HG02885 (cell line): ENCODE data around the gene RASSF5.
"Not testable (repeated sequence)": the region's sequence is repeated elsewhere in the genome, so short reads cannot be mapped to it uniquely, and the experiment has no call there.

Experiments
- ATAC-seq: cut with Tn5 transposase; IDR thresholded peaks from one replicate; pipeline ENCODE4 v1.9.1; 2021; ENCODE audit warnings: mild to moderate bottlenecking; ENCODE audit not compliant: unreplicated experiment, poor library complexity

Gene RASSF5

DNA sequence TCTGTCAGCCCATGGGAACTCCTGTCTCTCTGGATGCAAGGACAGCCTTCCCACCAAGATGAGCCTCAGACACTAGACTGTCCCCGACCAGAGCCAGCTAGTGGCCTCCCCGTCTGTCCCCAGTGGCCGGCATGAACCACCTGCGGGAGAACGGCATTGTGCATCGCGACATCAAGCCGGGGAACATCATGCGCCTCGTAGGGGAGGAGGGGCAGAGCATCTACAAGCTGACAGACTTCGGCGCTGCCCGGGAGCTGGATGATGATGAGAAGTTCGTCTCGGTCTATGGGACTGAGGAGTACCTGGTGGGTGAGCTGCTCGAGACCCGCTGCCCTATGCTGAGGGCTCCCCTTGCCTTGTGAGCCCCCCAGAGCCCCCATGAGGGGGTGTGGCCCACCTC, 31.3 kb upstream of the RASSF5 start:
- ATAC-seq = no peak

DNA sequence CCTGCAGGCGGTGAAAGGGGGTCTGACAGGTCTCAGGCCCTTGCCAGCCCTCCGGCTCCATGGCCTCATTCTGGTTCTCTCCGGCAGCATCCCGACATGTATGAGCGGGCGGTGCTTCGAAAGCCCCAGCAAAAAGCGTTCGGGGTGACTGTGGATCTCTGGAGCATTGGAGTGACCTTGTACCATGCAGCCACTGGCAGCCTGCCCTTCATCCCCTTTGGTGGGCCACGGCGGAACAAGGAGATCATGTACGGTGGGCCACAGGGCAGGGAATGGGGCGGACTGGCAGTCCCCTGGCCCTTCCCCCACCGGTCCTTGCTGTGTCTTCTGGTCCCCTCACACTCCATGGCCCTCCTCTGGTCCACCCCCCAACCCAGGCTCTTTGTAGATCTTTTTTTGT, 30.7 kb upstream of the RASSF5 start:
- ATAC-seq = no peak

DNA sequence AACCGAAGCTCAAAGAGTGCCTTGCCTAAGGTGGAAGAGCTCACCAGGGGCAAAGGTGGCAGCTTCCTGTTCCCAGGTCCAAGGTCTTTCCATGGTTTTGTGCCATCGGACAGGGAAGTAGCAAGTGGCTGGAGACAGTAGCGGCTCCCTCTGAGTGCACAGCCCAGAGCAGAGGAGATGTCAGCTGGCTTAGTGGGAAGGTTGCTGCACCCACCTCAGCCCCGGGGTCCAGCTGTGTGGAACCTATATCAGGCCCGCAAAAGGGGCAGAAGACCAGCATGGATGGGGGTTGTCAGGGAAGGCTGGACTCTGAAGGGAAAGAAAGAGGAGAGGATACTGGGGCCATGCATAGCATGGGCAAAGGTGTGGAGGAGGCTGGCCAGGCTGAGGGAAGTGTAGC, 30.2 kb upstream of the RASSF5 start:
- no peak for ATAC-seq

DNA sequence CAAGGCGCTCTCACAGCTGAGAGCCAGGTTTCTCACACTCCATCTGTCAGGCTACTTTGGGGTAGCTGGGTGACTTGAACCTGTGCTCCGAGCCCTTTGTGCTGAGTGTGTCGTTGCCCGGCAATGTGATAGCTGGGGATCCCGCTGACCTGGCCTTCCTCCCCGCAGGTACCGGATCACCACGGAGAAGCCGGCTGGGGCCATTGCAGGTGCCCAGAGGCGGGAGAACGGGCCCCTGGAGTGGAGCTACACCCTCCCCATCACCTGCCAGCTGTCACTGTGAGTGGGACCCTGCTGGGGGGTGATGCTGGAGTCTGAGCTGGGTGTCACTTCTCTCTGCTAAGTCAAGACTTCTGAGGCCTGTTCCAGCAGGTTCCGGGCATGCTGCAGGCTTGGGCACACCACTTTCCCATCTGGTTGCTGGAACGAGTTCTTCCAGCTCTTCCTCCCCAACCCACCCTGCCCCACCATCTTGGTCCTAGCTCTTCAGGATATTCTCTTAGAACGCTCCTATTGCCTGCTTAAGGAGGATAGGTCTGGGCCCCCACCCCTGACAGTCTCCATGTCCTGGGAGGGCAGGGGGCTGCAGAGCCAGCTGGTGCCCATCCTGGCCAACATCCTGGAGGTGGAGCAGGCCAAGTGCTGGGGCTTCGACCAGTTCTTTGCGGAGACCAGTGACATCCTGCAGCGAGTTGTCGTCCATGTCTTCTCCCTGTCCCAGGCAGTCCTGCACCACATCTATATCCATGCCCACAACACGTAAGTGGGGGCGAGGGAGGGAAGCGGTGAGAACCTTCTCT, 29.6 kb upstream of the RASSF5 start:
- no peak for ATAC-seq

DNA sequence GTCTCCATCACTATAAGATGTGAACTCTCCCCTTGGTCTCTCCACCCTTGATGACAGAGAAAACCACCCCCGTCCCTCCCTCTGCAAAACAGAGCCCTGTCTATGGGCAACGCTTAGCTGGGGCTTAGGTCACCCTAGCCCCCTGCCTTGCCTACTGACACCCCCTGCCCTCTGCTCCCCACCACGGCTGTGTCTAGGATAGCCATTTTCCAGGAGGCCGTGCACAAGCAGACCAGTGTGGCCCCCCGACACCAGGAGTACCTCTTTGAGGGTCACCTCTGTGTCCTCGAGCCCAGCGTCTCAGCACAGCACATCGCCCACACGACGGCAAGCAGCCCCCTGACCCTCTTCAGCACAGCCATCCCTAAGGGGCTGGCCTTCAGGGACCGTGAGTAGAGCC, 28.6 kb upstream of the RASSF5 start:
- no peak for ATAC-seq

DNA sequence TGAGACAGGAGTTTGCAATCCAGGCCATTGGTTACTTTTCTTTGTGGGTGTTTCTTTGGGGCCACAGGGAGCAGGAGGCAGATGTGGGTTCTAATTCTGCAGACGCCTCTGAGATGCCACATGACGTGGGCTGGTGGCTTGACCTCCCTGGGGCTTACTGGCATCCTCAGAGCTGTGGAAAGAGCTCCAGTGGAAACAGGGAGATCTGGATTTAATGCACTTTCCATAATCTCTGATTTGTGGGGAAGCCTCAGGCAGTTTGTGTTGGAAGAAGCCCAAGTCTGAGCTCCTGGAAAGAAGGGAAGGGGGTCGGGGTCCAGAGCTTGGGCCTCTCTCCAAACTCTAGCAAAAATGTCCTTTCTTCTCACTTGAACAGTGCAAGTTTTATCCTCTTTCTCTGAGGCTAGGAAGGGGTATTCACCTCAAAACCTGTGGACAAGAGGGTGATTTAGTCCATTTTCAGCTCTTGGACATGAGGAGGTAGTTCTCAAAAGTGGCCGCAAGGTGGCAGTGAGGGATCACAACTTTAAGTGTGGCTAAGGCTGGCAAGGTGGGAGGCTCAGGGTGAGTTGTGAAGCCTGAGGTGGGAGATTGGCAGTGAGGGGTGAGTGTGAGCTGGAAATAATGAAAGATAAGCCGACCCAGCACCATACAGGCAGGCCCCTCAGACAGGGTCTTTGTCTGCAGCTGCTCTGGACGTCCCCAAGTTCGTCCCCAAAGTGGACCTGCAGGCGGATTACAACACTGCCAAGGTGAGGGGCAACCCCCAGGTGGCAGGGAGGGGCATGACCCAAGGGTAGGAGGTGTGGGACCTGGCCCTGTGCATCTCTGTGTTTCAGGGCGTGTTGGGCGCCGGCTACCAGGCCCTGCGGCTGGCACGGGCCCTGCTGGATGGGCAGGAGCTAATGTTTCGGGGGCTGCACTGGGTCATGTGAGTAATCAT, 27.9 kb upstream of the RASSF5 start:
- ATAC-seq = no peak

DNA sequence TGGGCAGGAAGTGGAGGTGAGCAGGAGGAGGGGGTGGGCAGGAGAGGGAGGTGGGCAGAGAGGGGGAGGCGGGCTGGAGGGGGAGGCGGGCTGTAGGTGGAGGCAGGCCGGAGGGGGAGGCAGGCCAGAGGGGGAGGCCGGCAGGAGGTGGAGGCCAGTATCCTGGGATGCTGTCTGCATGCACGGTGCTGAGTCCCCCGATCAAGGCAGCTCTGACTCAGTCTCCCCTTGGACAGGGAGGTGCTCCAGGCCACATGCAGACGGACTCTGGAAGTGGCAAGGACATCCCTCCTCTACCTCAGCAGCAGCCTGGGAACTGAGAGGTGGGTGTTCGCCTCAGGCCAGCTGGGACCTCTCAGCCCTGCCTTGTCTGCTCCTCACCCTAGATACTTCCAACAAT, 27.1 kb upstream of the RASSF5 start:
- no peak for ATAC-seq

DNA sequence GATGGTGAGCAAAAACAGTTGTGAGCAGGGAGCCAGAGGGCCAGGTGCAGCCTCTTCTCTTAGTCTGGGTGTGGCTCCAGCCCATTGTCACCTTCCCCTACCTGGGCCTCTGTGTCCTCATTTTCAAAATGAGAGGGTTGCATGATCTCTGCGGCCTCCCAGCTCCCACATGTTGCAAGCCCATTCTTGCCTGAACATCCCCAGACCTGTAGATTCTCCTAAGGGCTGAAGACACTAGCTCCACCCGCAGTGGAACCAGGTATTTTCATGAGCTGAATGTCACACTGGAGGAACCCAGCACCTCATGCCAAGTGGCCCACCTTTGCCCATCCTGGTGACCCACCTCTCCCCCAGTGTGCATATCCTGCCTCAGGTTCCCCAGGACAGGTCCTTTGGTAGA, 24.7 kb upstream of the RASSF5 start:
- ATAC-seq = no peak

DNA sequence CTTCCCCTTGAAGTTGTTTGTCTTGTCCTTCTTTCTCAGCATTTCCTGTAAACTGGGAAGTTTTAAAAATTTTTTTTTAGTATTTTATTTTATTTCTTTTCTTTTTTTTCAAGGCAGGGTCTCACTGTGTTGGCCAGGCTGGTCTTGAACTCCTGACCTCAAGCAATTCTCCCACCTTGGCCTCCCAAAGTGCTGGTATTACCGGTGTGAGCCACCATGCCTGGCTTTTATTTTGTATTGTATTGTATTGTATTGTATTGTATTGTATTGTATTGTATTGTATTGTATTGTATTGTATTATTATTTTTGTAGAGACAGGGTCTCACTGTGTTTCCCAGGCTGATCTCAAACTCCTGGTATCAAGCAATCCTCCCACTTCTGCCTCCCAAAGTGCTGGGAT, 23.5 kb upstream of the RASSF5 start:
- not testable (repeated sequence) for ATAC-seq

DNA sequence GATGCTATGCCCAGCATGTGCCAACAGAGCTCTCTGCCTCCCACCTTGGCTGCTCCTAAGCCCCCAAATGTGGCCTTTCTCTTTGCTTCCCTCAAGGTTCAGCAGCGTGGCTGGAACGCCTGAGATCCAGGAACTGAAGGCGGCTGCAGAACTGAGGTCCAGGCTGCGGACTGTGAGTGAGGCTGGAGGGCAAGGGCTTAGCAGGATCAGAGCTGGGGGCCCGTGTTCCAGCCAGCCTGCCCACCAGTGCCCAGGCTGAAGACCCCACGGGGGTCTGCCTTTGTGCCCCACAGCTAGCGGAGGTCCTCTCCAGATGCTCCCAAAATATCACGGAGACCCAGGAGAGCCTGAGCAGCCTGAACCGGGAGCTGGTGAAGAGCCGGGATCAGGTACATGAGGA, 22.4 kb upstream of the RASSF5 start:
- ATAC-seq = no peak

DNA sequence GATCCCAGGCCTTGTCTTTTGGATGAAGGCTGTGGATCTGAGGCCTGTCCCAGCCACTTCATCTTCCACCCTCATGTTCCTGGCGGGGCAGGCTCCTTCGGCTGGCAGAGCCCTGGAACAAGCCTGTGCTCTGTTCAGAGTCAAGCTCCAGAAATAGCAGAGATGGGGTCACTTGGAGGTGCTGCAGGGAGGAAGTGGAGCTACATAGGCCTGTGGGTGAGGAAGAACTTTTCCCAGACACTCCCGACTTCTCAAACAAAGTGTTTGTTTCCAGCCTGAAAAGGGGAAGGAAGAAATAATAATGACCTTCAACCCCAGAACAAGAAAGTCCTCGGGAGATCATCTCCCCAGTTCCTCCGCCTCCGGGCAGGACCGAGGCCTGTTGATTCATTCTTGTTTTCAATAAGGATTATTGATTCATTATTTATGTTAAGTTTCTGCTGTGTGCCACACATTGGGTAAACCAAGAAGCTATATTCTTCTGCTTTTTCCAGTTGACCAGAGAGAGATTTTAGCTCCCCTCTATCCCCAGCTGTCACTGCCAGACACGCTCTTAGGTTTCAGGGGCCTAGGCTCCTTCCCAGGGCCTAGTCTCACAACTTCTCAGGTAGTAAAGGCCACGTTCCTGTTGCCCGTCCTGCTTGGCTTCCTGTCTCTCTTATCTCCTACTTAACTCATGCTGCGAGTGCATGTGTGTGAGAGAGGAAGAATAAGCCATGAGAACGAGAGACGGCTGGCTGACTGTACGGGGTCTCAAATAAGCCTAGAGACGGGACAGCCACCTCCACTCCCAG, 20.1 kb upstream of the RASSF5 start:
- ATAC-seq = no peak

DNA sequence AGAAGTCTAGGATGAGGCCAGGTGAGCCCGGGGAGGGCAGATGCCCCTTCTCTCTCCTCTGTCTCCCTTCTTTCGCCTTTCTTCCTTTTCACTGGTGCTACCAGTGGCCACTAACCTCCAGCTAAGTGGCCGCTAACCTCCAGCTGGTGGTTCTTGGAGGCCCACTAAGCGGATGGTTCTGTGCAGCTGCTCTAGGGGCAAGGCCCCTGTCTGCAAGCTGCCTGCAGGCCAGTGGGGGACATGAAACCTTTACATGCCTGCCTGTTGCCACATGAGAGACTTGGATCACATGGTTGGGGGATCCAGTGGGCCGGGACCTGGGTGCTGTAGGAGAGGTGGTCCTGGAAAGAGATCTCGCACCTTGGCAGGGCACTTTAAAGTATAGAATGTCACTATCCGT, 19.4 kb upstream of the RASSF5 start:
- no peak for ATAC-seq

DNA sequence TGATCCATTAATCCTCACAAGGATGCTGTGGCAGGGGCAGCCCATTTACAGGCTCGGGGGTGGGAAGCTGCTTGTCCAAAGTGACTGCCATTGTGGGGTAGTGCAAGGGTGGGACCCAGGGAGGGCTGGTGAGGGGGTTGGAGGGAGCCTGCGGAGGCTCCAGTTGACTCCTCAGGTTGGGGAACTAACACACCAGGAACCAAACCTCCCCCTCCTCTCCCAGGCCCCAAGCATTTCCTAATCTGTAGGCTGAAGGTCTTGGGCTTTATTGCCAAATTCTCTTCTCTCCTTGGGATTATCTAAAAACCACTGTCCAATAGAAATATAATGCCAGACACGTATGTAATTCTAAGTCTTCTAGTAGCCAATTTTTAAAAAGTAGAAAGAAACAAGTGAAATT, 18.9 kb upstream of the RASSF5 start:
- ATAC-seq = no peak

DNA sequence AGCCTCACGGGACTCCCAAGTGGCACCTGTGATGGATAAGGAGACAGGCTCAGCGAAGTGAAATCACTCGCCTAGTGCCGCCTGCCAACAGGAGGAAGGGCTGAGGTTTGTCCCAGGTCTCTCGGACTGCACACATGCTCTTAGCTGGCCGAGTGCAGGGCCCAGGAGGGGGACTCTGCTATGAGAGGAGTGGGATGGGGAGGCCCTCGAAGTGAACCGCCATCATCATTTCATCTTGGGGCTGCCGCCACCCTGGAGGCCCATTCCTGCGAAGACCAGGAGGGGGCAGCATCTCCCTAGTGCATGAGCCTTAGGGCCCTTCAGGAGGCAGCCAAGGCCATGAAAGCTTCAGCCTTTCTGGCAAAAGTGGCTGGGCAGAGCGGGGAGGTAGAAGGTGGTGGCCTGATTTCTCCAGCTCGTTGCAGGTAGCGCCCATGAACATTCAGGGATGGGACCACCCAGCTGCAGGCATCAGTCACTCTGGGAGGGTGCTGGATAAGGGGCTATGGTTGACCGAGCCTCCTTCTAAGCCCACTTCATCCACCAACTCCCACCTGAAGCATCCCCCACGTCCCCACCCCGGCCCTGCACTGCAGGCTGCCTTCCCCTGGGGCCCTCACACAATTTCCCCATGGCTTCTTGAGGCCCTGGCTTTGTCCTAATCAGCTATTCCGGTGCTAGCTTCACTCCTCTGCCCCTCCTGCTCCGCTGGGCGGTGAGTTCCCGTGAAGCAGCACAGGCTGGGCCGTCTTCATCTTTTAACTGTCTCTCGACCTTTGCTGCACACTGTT, 17.2 kb upstream of the RASSF5 start:
- ATAC-seq = no peak

DNA sequence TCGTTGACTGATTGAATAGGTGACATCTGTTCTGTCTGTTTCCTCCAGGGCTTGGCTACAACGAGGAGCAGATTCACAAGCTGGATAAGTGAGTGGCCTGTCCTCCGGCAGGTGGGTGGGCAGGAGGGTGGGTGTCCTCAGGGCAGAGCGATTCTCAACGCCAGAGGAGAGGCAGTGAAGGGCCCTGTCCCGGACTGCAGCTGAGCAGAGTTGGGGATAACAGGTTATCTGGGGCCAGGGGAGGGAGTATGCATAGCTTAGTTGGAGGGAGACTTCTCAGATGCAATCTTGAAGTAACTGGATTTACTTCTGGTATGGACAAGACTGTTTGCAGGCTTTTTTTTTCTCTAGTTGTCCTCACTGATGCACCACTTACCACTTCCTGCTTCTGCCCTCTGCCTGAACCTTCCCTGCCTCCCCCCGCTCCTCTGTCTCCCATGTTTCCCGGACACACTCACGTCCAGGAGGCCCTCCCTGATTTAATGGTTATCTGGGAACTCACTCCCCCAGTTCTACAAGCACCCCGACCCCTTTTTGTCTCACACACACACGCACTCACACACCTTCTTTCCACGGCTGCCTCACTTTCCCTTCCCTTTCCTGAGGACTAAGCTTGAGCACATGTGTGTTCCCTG, 16.4 kb upstream of the RASSF5 start:
- ATAC-seq = no peak

DNA sequence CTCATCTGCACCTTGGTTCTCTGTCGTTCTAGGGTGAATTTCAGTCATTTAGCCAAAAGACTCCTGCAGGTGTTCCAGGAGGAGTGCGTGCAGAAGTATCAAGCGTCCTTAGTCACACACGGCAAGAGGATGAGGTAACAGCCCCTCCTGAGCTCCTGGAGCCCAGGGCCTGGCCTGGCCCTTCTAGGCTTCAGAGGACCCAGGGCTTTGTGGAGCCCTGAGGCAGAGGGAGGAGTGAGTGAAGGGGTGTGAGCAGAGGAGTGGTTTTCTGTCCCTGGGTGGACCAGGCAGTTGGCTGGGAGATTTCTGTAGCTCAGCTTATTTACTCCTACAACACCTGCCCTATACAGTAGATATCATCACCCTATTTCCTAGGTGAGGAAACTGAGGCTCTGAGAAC, 15.7 kb upstream of the RASSF5 start:
- ATAC-seq = no peak

DNA sequence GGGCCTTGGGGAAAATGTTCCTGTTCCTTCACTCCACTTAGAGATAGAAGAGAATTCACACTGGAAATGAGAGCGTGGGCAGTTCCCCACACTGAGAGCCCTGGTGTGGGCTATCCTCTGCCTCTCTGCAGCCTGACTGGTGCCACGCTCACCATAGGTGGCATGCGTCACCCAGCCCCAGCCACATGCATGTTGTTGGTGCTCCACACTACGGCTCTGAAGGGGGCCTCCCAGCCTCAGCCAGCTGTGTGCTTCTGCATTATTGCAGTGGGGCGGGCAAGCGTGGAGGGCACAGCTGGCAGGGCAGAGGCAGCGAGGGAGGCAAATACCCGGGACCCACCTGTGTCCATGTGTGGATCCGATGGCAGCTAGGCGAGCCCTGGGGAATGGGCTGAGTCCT, 14.7 kb upstream of the RASSF5 start:
- ATAC-seq = no peak

DNA sequence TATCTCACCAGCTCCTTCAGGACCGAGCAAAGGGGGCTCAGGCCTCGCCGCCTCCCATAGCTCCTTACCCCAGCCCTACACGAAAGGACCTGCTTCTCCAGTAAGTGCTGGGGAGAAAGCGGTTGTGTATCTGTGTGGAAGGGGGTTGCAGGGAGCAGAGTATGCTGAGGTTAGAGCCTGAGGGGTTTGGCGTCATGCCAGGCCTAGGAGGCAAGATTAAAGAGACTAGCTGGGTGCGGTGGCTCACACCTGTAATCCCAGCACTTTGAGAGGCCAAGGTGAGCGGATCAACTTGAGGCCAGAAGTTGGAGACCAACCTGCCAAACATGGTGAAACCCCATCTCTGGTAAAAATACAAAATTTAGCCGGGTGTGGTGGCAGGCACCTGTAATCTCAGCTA, 14.1 kb upstream of the RASSF5 start:
- no peak for ATAC-seq

DNA sequence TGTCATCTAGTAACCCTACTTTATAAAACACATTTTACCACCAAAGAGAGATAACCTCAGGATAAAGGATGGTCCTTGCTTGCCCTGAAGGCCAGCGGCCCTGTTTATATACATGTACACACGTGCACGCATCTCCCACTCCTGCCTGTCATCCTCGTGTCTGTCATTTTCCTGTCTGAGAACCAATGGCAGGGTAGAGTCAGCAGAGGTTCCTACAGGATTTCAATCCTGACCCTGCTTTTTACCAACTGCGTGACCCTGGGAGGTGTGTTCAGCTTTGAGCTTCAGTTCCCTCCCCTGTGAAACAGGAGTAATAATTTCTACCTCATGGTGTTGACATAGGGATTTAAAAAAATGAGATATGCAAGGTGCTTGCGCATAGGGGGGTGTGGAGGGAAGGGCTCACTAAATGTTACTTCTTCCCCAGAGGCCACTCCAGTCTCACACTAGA, 12.3 kb upstream of the RASSF5 start:
- no peak for ATAC-seq
